Nephron progenitor cell (in vitro differentiated cells): ENCODE measurements around the gene TRAF3.

ENCODE experiments used
- DNase-seq: peaks from one replicate; pipeline ENCODE4 v3.0.0; 2021
- H3K27ac Mint-ChIP-seq: 2 replicates; pipeline ENCODE4 v1.8.0; 2021; ENCODE audit warnings: mild to moderate bottlenecking, moderate library complexity, mixed read lengths
- H3K27me3 Mint-ChIP-seq: 2 replicates; pipeline ENCODE4 v1.8.0; 2021; ENCODE audit warnings: mild to moderate bottlenecking, low read depth, mixed read lengths; ENCODE audit not compliant: poor library complexity
- H3K36me3 Mint-ChIP-seq: 2 replicates; pipeline ENCODE4 v1.8.0; 2021; ENCODE audit warnings: low read depth, mixed read lengths
- H3K4me1 Mint-ChIP-seq: 2 replicates; pipeline ENCODE4 v1.8.0; 2021; ENCODE audit warnings: mixed read lengths
- H3K4me3 Mint-ChIP-seq: 2 replicates; pipeline ENCODE4 v1.8.0; 2021; ENCODE audit warnings: mild to moderate bottlenecking, moderate library complexity, mixed read lengths
- H3K9me3 Mint-ChIP-seq: 2 replicates; pipeline ENCODE4 v1.8.0; 2021; ENCODE audit warnings: mild to moderate bottlenecking, moderate library complexity, mixed read lengths
- TF ChIP-seq, protein P1 (sequence below): fragments of 200-600 bp; sonication (generic); IDR thresholded peaks from 2 replicates; pipeline ENCODE4 v1.5.0; 2021; ENCODE audit warnings: antibody characterized with exemption

The TRAF3 gene

GRCh38 chr14:102917056-102917385 is 139.8 kb downstream of the TRAF3 start:
- Mint-ChIP-seq H3K4me1 (no peaks in the 10 kb centered on the region), H3K36me3 (no peaks in the 10 kb centered on the region), H3K9me3 (no peaks in the 10 kb centered on the region), H3K27me3 (no peaks in the 10 kb centered on the region), H3K27ac (no peak overlapping the region), H3K4me3 (no peak overlapping the region)
- DNase-seq = no peak
- TF ChIP-seq, protein P1, sequence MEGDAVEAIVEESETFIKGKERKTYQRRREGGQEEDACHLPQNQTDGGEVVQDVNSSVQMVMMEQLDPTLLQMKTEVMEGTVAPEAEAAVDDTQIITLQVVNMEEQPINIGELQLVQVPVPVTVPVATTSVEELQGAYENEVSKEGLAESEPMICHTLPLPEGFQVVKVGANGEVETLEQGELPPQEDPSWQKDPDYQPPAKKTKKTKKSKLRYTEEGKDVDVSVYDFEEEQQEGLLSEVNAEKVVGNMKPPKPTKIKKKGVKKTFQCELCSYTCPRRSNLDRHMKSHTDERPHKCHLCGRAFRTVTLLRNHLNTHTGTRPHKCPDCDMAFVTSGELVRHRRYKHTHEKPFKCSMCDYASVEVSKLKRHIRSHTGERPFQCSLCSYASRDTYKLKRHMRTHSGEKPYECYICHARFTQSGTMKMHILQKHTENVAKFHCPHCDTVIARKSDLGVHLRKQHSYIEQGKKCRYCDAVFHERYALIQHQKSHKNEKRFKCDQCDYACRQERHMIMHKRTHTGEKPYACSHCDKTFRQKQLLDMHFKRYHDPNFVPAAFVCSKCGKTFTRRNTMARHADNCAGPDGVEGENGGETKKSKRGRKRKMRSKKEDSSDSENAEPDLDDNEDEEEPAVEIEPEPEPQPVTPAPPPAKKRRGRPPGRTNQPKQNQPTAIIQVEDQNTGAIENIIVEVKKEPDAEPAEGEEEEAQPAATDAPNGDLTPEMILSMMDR = no peak

DNA sequence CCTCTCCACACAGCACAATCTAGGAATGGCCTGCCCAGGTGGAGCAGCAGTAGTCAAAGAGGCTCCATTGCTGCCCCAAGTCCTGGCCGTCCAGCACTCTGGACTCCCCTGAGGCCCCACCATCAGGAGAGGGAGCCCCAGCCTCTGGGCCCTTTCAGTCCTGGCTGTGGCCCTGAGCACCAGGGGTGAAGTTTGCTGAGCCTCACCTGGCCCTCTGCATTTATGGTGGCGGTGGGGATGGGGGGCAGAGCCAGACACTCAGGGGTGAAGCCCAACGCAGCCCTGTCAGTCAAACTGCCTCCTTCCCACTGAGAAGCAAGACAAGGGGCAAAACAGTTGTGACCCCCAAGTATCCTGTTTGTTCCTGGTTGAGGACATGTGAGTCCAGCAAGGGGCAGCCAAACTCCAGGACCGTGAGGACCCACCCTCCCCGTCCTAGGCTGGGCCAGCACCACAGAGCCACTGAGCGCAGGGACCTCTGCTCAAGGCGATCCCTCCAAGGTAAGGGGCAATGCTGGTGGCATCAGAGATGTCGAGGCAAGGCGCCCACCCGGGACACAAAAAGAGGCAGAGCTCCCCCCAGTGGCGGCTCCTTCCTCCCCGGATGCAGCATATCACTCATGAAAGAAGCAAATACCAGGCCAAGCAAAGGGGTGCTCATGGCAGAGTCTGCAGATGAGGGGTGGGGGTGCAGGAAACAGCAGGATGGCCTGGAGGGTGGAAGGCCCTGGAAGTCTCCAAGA is 140.4 kb downstream of the TRAF3 start:
- H3K27ac Mint-ChIP-seq = no peak overlapping the region
- H3K4me1 Mint-ChIP-seq = no peaks in the 10 kb centered on the region
- DNase-seq = peak; percentile 72

GRCh38 chr14:102918438-102918837 is 141.2 kb downstream of the TRAF3 start:
- DNase-seq = no peak
- no peaks in the 10 kb centered on the region for H3K4me1 Mint-ChIP-seq
- TF ChIP-seq, protein P1 = no peak
- H3K36me3 Mint-ChIP-seq = no peaks in the 10 kb centered on the region
- H3K27me3 Mint-ChIP-seq = peaks cover 5% of the 10 kb centered on the region
- H3K4me3 Mint-ChIP-seq = no peak overlapping the region
- H3K9me3 Mint-ChIP-seq = no peaks in the 10 kb centered on the region
- no peak overlapping the region for H3K27ac Mint-ChIP-seq

More for the DNA sequence above, 140.4 kb downstream of the TRAF3 start:
- TF ChIP-seq, protein P1 = peak; percentile 60
- Mint-ChIP-seq H3K27me3 (no peaks in the 10 kb centered on the region), H3K4me3 (no peak overlapping the region), H3K9me3 (no peaks in the 10 kb centered on the region), H3K36me3 (no peaks in the 10 kb centered on the region)

DNA sequence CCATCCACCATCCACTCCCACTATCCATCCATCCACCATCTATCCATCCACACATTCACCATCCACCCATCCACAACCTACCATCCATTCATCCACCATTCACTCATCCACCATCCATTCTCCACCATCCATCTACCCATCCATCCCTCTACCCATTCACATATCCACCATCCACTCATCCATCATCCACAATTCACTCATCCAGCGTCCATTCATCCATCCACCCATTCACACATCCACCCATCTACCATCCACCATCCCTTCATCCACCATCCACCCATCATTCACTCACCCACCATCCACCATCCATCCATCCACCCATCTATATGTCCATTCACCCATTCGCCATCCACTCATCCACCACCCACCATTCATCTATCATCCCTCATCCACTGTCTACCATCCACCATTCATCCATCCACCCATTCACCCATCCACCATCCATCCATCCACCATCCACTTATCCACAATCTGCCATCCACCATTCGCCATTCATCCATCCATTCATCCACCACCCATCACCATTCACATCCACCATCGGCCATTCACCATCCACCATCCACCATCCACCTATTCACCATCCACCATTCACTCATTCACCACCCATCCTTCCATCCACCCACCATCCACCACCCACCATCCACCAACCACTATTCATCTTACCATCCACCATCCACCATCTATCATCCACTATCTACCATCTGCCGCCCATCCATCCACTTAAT is 143.2 kb downstream of the TRAF3 start:
- TF ChIP-seq, protein P1 = no peak
- H3K27me3 Mint-ChIP-seq = peaks cover 5% of the 10 kb centered on the region
- no peaks in the 10 kb centered on the region for H3K36me3 Mint-ChIP-seq
- H3K27ac Mint-ChIP-seq = no peak overlapping the region
- no peak overlapping the region for H3K4me3 Mint-ChIP-seq
- no peaks in the 10 kb centered on the region for H3K9me3 Mint-ChIP-seq
- DNase-seq = no peak
- no peaks in the 10 kb centered on the region for H3K4me1 Mint-ChIP-seq

DNA sequence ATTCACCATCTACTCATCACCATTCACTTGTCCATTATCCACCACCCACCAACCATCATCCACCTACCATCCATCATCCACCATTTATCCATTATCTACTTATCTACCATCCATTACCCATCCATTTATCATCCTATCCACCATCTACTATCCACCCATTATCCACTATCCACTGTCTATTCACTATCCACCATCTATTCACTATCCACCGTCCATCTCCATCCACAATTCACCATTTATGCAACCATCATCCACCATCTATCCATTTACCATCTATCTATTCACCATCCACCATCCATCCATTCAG is 143.7 kb downstream of the TRAF3 start:
- peaks cover 9% of the 10 kb centered on the region for H3K27me3 Mint-ChIP-seq
- H3K36me3 Mint-ChIP-seq = no peaks in the 10 kb centered on the region
- no peaks in the 10 kb centered on the region for H3K4me1 Mint-ChIP-seq
- TF ChIP-seq, protein P1 = no peak
- no peak overlapping the region for H3K4me3 Mint-ChIP-seq
- no peak overlapping the region for H3K27ac Mint-ChIP-seq
- H3K9me3 Mint-ChIP-seq = no peaks in the 10 kb centered on the region
- DNase-seq = no peak
